HG03378 (cell line): ENCODE data around the gene SH3BP1.
"Not testable (repeated sequence)": the region's sequence is repeated elsewhere in the genome, so short reads cannot be mapped to it uniquely, and the experiment has no call there.

Experiments used
- ATAC-seq: cut with Tn5 transposase; IDR thresholded peaks from one replicate; pipeline ENCODE4 v1.9.1; 2021; ENCODE audit warnings: mild to moderate bottlenecking, moderate library complexity; ENCODE audit not compliant: unreplicated experiment

The SH3BP1 gene

DNA sequence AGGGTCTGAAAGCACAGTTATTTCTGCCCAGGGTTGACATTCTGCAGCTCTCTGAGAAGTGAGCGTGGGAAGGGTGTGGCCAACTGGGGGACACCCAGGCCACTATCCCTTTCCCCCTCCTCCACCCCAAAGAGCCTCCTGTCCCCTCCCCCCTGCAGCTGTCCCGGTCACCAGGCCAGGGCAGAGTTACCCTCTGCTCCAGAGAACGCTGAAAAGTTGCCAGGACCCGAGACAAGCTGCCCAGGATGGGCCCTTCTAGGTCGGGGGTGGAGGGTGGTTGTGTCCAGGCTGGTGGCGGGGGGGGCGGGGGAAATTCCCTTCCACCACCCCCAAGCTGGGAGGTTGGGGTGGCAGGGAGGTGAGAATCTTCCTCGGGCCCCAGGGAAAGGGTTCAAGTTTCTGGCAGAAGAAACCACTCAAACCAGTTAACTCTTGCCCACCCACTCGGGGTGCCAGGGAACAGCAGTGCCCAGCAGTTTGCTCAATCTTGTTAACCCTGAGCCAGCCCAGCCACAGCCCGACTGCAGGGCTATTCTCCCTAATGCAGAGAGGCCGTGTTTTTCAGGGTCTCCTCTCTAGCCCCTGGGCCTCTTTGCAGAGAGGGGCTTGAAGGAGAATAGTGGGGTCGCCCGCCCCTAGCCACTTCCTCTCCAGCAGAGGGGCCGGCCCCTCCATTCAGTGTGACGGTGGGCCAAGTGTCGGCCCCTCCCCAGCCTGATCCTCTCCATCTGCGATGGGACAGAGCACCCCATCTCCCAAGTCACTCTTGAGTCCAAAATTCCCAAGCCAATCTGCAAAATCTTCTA is 36.7 kb downstream of the SH3BP1 start:
- no peak for ATAC-seq

DNA sequence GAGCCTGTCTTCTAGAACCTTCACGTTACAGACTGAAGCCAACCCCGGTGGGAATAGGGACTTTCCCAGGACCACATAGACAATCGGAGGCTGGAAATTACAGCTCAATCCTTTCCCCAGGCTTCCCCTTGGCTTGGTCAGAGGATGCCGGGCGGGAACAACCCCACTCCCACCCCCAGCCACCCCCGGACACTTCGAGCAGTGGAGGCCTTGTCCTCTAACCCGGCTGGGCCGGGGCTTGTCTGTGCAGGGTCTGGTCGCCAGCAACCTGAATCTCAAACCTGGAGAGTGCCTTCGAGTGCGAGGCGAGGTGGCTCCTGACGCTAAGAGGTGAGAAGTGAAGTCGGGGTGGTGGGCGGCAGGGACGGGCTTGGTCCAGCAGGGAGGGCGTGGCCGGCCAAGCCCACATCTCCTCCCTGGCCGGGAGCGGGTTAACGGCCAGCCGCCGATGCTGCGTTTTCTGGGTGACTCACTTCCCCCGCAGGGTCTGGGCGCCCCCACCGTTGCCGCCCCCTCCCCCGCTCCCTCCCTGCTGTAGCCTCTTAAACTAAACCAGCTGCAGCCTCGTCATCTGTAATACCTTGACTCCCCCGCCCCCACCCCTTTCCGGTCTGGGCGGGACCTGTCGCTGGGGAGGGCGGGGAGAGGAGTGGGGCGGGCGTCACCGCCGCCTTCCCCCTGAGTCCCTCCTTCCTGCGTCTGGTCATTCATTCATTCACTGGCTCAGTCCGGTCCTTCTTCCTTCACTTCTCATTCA is 37.4 kb downstream of the SH3BP1 start:
- peak; percentile 39 for ATAC-seq

DNA sequence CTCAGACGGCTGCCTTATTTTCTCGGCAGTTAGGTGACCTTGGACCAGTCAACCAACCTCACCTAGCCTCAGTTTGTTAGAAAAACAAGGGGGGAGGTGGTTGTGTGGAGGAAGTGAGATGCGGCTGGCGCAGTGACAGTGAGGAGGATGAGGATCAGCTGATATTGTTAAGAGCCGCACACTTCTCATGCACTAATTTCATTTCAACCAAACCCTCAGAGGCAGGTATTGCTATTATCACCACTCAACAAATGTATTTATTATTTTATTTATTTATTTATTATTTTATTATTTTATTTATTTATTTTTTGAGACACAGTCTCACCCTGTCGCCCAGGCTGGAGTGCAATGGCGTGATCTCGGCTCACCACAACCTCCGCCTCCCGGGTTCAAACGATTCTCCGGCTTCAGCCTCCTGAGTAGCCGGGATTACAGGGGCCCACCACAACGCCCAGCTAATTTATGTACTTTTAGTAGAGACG is 38.1 kb downstream of the SH3BP1 start:
- ATAC-seq = no peak

DNA sequence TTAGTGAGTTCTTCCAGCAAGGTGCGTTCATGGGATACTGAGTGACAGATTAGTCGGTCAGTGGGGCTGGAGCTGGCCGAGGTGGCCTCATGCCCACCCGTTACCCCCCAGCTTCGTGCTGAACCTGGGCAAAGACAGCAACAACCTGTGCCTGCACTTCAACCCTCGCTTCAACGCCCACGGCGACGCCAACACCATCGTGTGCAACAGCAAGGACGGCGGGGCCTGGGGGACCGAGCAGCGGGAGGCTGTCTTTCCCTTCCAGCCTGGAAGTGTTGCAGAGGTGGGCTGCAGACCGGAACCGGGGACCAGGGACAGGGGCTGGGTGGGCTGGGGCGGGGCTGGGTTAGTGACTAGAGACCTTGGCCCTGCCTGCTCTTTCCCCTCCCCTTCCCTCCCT is 38.9 kb downstream of the SH3BP1 start:
- no peak for ATAC-seq

DNA sequence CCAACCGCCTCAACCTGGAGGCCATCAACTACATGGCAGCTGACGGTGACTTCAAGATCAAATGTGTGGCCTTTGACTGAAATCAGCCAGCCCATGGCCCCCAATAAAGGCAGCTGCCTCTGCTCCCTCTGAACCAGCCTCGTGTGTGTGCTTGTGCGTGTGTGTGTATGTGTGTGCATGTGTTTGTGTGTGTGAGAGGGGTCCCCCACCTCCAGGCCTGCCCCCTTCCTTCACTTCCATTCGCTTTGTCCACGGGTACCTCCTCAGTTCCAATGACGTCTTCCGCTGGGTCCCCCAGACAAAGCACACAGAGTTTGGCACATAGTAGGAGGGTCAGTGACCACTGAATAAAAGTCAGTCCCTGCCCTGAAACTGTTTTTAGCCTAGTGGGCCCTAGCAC is 40.2 kb downstream of the SH3BP1 start:
- ATAC-seq = no peak

DNA sequence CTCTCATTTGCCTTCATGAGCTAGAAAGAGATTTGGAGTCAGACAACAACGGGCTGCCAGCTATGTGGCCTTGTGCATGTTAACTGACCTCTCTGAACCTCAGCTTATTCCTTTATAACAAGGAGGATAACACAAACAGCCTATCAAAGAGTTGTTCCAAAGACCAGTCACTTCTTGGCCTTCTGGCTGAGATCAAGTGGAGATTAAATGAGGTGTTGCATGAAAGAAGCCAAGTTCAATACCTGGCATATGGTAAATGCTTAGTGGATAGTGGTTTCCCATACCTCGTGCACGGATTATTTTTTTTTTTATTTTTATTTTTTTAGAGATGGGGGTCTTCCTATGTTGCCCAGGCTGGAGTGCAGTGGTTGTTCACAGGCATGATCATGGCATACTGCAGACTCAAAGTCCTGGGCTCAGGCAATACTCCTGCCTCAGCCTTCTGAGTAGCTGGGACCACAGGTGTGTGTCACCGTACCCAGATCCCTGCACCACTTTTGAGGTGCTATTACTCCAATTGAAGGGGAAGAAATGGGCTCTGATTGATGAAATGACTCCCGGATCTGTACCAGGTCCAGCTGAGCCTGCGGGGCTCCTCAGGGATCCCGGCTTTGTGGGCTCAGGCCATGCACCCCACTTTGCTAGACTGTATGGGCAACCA is 40.9 kb downstream of the SH3BP1 start:
- ATAC-seq = no peak

DNA sequence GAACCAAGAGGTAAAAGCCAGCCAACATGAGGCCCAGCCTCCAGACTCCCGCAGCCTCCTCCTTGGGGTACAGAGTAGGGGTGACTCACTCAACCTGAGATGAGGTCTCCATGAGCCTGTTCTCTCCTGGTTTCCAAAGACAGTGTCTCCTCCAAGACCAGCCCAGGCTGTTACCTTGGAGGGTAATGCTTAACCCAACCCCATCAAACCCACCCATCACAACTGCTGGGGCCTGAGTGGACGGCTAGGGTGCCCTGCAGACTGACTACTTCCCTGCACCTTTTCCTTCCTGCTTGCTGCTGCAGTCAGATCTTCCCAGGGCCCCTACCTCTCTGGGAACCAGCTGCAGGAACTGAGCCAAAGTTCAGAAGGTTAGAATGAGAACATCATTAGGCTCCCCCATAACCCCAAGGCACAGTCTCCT is 41.5 kb downstream of the SH3BP1 start:
- ATAC-seq = no peak

DNA sequence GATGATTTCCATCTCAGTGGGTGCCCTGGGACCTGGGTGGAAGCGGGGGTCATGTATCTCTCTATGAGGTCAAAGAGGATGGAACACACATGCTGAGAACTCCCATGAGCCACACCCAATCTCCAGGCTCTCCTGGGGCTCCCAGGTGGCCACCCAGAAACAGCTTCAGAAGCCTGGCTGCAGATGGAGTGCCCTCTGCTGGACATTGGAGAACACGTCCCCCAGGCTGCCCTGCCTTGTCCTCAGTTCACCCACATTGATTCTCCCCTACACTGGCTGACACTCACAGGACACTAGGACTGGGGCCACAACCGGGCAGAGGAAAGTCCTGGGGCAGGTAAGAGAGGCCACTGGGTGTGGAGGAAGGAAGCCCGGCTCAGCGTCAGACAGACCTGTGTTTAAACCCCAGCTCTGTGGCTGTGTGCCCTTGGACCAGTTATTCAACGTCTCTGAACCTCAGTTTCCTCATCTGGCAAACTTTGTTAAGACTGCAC is 42.1 kb downstream of the SH3BP1 start:
- no peak for ATAC-seq

DNA sequence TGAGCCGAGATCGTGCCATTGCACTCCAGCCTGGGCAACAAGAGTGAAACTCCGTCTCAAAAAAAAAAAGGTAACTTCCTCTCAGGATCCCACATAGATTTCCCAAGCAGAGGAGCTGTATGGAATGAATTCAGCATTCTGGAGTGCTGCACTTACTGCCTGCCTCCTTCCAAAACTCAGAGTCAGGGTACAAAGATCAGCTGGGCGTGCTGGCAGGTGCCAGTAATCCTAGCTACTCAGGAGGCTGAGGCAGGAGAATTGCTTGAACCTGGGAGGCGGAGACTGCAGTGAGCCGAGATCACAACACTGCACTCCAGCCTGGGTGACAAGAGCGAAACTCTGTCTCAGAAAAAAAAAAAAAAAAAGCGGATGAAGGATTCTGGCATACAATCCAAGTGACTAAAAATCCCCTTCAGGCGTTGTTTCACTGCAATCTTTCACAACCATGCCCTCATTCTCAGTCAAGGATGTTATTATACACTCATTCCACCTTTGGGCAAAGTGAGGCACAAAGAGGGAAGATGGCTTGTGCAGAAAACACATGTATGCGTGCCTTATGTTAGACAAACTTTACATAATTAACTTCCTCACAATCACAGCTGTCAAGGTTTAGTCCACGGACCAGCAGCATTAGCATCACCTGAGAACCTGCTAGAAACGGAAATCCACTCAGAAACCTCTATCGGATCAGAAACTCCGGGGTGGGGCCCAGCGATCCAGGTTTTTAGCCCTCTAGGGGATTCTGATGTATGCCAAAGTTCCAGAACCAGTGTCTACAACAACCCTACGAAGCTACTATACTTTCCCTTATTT is 45.5 kb downstream of the SH3BP1 start:
- no peak for ATAC-seq

DNA sequence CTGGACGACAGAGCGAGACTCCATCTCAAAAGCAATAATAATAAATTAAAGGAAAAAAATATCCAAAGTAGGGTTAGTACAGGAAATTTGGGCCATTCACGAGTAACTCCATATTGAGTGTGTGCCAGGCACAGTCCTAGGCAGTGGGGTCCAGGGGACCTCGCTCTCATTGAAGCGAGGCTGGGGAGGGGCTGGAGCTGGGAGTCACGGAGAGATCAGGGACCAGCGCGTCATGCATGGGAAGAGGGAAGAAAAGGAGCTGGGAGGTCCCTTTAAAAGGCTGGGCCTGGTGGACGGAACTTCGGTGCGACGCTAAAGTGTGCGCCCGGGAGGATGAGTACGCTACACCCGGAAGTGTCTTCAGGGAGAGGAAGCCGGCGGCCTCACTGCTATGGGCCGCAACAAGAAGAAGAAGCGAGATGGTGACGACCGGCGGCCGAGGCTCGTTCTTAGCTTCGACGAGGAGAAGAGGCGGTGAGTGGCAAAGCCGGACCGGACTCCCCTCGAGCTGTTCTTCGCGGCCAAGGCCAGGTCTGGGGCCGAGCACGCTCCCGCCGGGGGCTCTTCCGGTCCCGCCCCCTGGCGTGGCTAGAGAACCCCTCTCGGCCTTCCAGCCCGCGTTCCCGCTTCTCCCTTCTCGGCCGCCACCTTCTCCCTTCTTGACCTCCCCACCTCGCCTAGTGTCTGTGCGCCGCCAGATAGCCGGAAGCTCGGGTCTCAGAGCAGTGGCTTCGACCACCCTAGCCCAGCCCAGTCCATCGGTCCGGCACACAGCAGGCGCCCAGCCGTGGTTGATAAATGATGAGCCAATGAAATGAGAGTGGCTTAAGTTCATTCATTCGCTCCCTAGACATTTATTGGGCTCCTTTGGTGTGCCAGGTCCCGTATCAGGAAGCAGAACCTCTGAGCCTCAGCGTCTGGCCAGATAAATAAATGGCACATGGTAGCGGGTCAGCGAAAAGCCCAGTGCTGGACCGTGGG is 46.8 kb downstream of the SH3BP1 start, which contains the start of gene NOL12:
TSS of gene NOL12 (plus strand) at position 342 of the 981 bp plus-strand sequence. CDS start at position 392, 50 bp downstream.
- ATAC-seq = no peak

DNA sequence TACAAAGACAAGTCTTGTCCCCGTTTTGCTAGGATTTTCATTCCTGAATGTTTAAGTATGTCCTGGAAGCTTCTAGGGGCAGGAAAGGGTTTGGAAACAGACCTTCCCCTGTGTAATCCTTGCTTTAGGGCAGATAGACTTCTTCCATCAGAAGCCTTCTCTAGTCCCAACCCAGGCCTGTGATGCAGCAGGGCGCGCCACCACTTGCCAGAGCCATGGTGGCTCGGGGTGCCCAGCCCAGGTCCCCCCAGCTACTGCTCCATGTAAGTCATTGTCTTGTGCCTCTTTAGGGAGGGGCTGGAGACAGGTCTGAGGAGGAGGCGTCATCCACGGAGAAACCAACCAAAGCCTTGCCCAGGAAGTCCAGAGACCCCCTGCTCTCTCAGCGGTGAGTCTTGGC is 50.9 kb downstream of the SH3BP1 start:
- no peak for ATAC-seq

DNA sequence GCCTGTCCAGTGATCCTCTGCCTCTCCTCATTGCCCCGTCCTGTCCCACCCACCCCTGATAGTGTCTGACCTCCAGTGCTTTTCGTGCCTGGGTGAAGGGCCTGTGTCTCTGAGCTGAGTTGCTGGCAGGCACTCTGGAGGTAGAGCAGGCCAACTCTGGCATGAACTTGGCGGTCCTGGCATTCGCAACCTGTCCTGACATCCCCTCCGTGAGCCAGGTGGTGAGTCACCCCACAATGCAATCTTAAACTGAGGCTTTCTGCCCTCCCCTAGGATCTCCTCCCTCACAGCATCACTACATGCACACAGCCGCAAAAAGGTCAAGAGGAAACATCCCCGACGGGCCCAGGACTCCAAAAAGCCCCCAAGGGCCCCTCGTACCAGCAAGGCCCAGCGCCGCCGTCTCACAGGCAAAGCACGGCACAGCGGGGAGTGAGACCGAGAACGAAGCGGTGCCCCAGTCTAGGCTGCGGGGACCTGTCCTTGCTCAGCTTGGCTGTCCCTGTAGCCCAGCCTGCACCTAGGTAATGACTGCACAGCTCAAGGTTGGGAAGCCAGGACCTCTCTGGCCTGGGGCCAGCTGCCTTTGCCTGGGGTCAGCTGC is 51.5 kb downstream of the SH3BP1 start:
- ATAC-seq = no peak

DNA sequence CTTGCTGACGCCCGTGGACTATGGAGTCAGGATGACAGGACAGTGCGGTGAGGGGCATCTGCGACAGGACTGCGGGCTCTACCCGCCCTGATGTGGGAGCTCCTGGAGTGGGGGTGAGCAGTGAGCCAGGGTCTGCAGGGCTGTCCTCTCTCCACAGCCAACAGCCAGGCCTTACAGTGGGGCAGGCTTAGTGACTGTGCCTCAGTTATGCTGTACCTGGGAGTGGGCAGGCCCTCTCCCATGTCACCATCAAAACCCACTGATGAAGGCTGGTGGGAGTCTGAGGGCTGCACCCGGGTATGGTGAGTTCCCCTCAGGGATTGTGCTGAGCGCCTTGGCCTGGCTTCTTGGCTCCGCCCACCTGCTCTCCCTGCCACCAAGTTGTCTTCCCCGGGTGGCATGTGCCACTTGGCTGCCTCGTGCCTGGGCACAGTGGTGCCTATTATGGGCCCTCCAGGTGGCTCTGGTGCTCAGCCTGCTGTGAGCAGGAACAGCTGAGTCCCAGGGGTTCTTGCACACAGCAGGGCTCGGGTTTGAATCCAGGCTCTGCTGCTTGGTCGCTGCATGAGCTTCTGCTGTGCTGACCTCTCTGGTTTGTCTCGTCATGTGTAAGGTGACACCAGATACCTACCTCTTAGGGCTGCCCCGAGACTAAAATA is 53.3 kb downstream of the SH3BP1 start:
- ATAC-seq = no peak

DNA sequence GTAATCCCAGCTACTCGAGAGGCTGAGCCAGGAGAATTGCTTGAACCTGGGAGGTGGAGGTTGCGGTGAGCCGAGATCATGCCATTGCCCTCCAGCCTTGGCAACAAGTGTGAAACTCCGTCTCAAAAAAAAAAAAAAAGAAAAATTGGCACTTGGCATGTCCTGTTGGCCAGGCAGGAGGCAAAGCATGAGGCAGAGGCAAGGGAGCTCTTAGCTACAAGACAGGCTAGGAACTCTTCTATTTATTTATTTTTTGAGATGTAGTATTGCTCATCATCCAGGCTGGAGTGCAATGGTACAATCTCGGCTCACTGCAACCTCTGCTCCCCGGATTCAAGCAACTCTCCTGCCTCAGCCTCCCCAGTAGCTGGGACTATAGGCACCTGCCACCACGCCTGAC is 54.7 kb downstream of the SH3BP1 start:
- ATAC-seq = not testable (repeated sequence)

DNA sequence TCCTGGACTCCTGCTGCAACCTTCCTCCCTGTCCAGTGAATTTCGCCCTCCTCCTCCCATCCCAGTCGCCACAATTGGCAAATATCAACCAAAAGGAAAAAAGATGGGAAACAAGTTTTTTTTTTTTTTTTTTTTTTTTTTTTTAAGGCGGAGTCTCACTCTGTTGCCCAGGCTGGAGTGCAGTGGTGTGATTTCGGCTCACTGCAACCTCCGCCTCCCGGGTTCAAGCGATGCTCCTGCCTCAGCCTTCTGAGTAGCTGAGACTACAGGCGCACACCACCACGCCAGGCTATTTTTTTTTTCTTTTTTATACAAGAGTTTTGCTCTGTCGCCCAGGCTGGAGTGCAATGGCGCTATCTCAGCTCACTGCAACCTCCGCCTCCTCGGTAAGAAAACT is 56.8 kb downstream of the SH3BP1 start:
- not testable (repeated sequence) for ATAC-seq

DNA sequence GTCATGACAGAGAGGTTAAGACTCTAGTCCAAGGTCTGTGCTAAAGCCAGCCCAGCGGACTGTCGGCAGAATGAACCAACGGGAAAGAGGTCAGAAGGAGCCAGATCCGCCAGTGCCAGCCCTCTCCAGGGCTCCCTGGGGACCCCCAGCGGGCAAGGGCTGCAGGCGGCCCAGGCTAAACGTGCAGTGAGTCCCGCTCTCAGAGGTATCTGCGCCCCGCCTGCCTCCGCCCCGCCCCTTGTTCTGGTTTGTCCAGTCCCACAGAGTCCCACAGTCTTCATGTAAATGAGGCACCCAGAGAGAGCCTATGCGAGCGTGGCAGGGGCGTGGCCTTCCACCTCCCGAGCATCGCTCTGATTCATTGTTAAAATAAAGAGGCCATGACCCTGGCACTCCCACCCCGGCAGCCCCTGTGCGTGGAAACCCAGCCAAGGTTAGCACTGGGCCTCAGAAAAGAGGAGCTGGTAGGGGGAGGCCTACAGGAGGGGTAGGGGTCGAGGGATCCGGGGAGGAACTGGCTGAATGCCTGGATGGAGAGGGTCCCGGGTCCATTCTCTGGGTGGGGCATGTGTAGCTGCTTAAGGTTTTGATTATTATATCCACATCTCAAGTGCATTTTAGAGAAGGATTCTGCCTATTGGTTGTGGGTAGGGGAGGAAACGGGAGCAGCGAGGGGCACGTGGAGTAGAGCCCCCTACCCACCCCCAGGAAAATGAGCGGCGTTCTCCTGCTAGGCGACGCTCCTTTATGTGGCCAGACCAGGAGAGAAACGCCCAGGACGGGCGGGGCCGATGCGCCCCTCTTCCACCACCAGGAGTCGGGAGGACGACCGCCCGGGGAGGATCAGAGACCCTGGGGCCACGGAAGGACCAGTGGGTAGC is 57.4 kb downstream of the SH3BP1 start, which contains the start of gene TRIOBP:
TSS of gene TRIOBP (plus strand) at position 392 of the 881 bp plus-strand sequence. CDS start 4,318 bp downstream, outside the sequence.
- peak; percentile 86 for ATAC-seq

DNA sequence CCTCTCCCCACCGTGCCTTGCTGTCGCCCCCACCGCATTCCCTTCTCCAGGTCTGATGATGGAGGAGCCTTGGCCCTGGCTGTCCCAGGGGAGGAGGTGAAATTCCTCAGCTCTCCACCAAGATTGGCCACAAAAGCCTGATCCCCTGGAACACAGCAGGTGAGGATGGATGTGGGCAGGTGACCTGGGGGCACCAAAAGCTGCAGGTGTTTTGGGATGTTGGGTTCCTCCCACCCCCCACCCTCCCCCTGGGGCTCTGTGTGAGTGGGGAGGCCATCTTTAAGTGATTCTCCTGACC is 58.0 kb downstream of the SH3BP1 start:
- ATAC-seq = no peak
